Liver (tissue), 3 donors: ENCODE data around the gene UXS1.

ENCODE experiments used
- FOXA1 ChIP-seq: IDR thresholded peaks from 2 replicates; pipeline ENCODE4 v1.6.1; 2016; ENCODE audit warnings: antibody characterized with exemption
- GABPA ChIP-seq, 2 donors: IDR thresholded peaks in 1 of 2; conservative IDR thresholded peaks in 1 of 2; 2 replicates each; pipeline ENCODE4 v1.6.1; 2016; ENCODE audit warnings: antibody characterized with exemption in 2 of 2, mild to moderate bottlenecking in 1 of 2, moderate library complexity in 1 of 2
- RAD21 ChIP-seq, 2 donors: IDR thresholded peaks; 2 replicates each; pipeline ENCODE4 v1.6.1; 2016; ENCODE audit warnings: antibody characterized with exemption in 2 of 2, mild to moderate bottlenecking in 2 of 2
- RXRA ChIP-seq, 2 donors: IDR thresholded peaks; 2 replicates each; pipeline ENCODE4 v1.6.1; 2017 to 2018; ENCODE audit warnings: antibody characterized with exemption in 2 of 2, mild to moderate bottlenecking in 1 of 2
- SP1 ChIP-seq: IDR thresholded peaks from 2 replicates; pipeline ENCODE4 v1.6.1; 2018; ENCODE audit warnings: antibody characterized with exemption, mild to moderate bottlenecking
- YY1 ChIP-seq: IDR thresholded peaks from 2 replicates; pipeline ENCODE4 v1.6.1; 2016; ENCODE audit warnings: antibody characterized with exemption, mild to moderate bottlenecking
- TF ChIP-seq, protein P1 (sequence below): fragments of 150-350 bp; IDR thresholded peaks from 2 replicates; pipeline ENCODE4 v1.5.1; 2017; ENCODE audit warnings: improper control_type of control experiment, low read depth, low read length; ENCODE audit not compliant: missing input control
- TF ChIP-seq, protein P2 (sequence below): IDR thresholded peaks from 2 replicates; pipeline ENCODE4 v1.6.1; 2016; ENCODE audit warnings: antibody characterized with exemption, mild to moderate bottlenecking
- TF ChIP-seq, protein P3 (sequence below): IDR thresholded peaks from 2 replicates; pipeline ENCODE4 v1.6.1; 2016; ENCODE audit warnings: antibody characterized with exemption
- TF ChIP-seq, protein P4 (sequence below): IDR thresholded peaks from 2 replicates; pipeline ENCODE4 v1.6.1; 2016; ENCODE audit warnings: antibody characterized with exemption
- donor health status: healthy.
- donor health status: healthy.

DNA sequence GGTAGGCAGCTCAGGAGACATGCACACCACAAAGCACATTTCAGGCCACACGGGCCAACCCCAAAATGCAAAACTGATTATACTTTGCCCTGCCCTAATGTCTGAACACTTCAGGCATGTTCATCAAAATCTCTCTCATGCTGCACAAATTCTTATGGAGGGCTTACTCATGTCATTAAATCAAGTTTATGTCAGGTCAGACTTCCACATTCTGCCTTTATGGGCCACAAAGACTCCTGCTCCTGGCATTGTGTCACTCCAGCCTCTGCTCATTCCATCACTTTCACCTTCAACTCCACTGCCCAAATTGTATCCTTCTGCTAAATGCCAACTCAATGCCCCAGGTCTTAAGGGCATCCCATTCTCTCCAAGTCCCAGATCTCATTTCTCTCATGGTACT is 9.2 kb downstream of the UXS1 start:
- TF ChIP-seq, protein P1, sequence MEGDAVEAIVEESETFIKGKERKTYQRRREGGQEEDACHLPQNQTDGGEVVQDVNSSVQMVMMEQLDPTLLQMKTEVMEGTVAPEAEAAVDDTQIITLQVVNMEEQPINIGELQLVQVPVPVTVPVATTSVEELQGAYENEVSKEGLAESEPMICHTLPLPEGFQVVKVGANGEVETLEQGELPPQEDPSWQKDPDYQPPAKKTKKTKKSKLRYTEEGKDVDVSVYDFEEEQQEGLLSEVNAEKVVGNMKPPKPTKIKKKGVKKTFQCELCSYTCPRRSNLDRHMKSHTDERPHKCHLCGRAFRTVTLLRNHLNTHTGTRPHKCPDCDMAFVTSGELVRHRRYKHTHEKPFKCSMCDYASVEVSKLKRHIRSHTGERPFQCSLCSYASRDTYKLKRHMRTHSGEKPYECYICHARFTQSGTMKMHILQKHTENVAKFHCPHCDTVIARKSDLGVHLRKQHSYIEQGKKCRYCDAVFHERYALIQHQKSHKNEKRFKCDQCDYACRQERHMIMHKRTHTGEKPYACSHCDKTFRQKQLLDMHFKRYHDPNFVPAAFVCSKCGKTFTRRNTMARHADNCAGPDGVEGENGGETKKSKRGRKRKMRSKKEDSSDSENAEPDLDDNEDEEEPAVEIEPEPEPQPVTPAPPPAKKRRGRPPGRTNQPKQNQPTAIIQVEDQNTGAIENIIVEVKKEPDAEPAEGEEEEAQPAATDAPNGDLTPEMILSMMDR, result no peak
- TF ChIP-seq, protein P2, sequence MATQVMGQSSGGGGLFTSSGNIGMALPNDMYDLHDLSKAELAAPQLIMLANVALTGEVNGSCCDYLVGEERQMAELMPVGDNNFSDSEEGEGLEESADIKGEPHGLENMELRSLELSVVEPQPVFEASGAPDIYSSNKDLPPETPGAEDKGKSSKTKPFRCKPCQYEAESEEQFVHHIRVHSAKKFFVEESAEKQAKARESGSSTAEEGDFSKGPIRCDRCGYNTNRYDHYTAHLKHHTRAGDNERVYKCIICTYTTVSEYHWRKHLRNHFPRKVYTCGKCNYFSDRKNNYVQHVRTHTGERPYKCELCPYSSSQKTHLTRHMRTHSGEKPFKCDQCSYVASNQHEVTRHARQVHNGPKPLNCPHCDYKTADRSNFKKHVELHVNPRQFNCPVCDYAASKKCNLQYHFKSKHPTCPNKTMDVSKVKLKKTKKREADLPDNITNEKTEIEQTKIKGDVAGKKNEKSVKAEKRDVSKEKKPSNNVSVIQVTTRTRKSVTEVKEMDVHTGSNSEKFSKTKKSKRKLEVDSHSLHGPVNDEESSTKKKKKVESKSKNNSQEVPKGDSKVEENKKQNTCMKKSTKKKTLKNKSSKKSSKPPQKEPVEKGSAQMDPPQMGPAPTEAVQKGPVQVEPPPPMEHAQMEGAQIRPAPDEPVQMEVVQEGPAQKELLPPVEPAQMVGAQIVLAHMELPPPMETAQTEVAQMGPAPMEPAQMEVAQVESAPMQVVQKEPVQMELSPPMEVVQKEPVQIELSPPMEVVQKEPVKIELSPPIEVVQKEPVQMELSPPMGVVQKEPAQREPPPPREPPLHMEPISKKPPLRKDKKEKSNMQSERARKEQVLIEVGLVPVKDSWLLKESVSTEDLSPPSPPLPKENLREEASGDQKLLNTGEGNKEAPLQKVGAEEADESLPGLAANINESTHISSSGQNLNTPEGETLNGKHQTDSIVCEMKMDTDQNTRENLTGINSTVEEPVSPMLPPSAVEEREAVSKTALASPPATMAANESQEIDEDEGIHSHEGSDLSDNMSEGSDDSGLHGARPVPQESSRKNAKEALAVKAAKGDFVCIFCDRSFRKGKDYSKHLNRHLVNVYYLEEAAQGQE, result no peak
- TF ChIP-seq, protein P3, sequence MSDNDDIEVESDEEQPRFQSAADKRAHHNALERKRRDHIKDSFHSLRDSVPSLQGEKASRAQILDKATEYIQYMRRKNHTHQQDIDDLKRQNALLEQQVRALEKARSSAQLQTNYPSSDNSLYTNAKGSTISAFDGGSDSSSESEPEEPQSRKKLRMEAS, result no peak
- TF ChIP-seq GABPA (IDR thresholded peaks at IDR 0.05 in 1 of 2, conservative IDR thresholded peaks at IDR 0.05 in 1 of 2) (no peak), RXRA (IDR thresholded peaks at IDR 0.05) (no peak), YY1 (no peak), RAD21 (IDR thresholded peaks at IDR 0.05) (no peak), SP1 (no peak), FOXA1 (no peak)
- TF ChIP-seq, protein P4, sequence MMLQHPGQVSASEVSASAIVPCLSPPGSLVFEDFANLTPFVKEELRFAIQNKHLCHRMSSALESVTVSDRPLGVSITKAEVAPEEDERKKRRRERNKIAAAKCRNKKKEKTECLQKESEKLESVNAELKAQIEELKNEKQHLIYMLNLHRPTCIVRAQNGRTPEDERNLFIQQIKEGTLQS, result no peak
